CMK (cell line): ENCODE measurements around the gene CREG1.

Source experiments
- DNase-seq: peaks from one replicate; pipeline ENCODE4 v3.0.0-alpha.2; 2010; ENCODE audit warnings: low read depth

CREG1 gene

GRCh38 chr1:167503626-167504466, 49.7 kb downstream of the CREG1 start:
- DNase-seq, result no peak

- no peak for DNase-seq
Measured at GRCh38 chr1:167502719-167503462, 50.7 kb downstream of the CREG1 start.

- no peak for DNase-seq
Measured at GRCh38 chr1:167502192-167502551, 51.4 kb downstream of the CREG1 start.

- no peak for DNase-seq
Measured at GRCh38 chr1:167501515-167502191, 51.9 kb downstream of the CREG1 start.

- DNase-seq, result no peak
Measured at GRCh38 chr1:167500283-167500860, 53.2 kb downstream of the CREG1 start.

- no peak for DNase-seq
Measured at GRCh38 chr1:167499664-167500101, 53.9 kb downstream of the CREG1 start.

GRCh38 chr1:167499106-167499505, 54.5 kb downstream of the CREG1 start:
- DNase-seq, result no peak

GRCh38 chr1:167496797-167497619, 56.6 kb downstream of the CREG1 start:
- no peak for DNase-seq

GRCh38 chr1:167493372-167493771, 60.2 kb downstream of the CREG1 start:
- DNase-seq, result no peak

GRCh38 chr1:167492481-167492910, 61.1 kb downstream of the CREG1 start:
- DNase-seq, result no peak

GRCh38 chr1:167491586-167492461, 61.7 kb downstream of the CREG1 start:
- DNase-seq, result no peak
